ENCODE measurements around the gene ROPN1.

Gene ROPN1

DNA sequence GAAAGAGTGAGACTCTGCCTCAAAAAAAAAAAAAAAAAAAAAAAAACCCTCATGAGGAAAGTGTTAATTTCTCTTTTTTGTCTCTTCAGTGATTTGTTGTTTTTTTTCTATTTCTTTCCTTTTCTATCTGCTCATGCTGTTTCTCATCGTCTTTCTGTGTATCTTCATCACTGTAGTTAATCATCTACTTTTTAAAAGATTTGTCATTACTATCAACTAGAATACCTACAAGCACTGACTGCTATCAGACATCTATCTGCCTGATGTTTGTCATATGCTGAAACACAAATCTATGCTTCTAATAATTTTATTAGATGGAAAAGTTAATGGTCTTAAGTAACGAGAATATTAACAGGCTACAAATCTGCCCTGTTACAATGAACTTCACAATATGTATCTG is 57.7 kb downstream of the ROPN1 start:
- H3K4me3 ChIP-seq (ENCODE audit: low read depth, low read length): no peak overlapping the region
- TF ChIP-seq, protein P1, sequence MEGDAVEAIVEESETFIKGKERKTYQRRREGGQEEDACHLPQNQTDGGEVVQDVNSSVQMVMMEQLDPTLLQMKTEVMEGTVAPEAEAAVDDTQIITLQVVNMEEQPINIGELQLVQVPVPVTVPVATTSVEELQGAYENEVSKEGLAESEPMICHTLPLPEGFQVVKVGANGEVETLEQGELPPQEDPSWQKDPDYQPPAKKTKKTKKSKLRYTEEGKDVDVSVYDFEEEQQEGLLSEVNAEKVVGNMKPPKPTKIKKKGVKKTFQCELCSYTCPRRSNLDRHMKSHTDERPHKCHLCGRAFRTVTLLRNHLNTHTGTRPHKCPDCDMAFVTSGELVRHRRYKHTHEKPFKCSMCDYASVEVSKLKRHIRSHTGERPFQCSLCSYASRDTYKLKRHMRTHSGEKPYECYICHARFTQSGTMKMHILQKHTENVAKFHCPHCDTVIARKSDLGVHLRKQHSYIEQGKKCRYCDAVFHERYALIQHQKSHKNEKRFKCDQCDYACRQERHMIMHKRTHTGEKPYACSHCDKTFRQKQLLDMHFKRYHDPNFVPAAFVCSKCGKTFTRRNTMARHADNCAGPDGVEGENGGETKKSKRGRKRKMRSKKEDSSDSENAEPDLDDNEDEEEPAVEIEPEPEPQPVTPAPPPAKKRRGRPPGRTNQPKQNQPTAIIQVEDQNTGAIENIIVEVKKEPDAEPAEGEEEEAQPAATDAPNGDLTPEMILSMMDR (IDR thresholded peaks at IDR 0.05; ENCODE audit: low read depth, low read length): no peak

DNA sequence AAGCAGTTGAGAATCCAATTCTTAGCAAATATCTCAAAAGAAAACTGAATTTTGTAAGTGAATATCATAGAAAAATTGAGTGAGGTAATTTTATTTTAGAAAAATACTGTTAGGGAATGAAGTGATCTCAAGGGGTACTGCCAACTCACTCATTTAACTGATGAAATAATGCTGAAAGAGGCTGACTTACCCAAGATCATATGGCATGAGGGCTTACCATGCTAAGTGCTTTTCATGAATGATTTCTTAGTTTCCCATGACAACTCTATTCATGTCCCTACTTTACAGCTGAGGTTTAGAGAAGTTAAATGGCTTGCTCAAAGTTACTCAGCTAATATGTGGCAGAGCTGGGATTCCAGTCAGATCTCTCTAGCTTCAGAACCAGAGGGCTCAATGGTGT is 61.5 kb downstream of the ROPN1 start:
- no peak overlapping the region for H3K4me3 ChIP-seq (ENCODE audit: low read depth, low read length)
- TF ChIP-seq, protein P1 (IDR thresholded peaks at IDR 0.05; ENCODE audit: low read depth, low read length): no peak

DNA sequence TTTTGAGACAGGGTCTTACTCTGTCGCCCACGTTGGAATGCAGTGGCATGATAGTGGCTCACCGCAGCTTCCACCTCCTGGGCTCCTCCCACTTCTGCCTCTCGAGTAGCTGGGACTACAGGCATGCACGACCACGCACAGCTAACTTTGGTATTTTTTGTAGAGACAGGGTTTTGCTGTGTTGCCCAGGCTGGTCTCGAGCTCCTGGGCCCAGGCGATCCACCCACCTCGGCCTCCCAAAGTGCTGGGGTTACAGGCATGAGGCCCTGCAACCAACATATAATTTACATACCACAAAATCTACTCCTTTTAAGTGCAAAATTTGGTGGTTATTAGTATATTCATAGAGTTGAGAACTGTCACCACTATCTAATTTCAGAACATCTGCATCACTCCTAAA is 62.6 kb downstream of the ROPN1 start:
- TF ChIP-seq, protein P1 (IDR thresholded peaks at IDR 0.05; ENCODE audit: low read depth, low read length): no peak
- no peak overlapping the region for H3K4me3 ChIP-seq (ENCODE audit: low read depth, low read length)

DNA sequence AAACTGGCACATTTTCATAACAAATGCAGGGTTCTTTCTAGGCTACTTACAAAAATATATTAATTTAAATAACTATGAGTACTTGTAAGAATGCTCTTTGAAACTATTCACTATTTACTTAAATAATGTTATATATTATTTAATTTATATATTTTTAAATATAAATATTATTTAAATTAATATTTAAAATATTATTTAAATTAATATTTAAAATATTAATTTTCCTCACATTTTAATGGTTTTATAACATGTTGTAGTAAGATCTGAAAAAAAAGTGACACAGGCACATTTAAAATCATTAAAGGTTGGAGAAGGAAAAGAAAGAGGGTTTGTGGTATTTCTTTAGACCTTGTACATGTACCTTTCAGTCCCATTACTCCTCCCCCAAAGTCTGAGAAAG is 65.5 kb downstream of the ROPN1 start:
- no peak overlapping the region for H3K4me3 ChIP-seq (ENCODE audit: low read depth, low read length)
- TF ChIP-seq, protein P1 (IDR thresholded peaks at IDR 0.05; ENCODE audit: low read depth, low read length): no peak

DNA sequence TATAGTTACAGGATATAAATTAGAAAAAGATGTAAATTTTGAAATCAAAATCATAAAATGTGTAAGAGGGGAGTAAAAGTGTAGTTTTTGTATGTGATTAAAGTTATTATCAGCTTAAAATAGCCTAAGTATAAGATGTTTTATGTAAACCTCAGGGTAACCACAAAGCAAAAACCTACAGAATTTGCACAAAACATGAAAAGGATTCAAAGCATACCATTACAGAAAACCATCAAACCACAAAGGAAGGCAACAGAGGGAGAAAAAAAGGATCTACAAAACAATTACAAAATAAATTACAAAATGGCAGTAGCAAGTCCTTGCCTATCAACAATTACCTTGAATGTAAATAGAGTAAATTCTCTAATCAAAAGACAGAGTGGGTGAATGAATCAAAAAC is 71.1 kb downstream of the ROPN1 start:
- H3K4me3 ChIP-seq (ENCODE audit: low read depth, low read length): no peak overlapping the region
- TF ChIP-seq, protein P1 (IDR thresholded peaks at IDR 0.05; ENCODE audit: low read depth, low read length): no peak

DNA sequence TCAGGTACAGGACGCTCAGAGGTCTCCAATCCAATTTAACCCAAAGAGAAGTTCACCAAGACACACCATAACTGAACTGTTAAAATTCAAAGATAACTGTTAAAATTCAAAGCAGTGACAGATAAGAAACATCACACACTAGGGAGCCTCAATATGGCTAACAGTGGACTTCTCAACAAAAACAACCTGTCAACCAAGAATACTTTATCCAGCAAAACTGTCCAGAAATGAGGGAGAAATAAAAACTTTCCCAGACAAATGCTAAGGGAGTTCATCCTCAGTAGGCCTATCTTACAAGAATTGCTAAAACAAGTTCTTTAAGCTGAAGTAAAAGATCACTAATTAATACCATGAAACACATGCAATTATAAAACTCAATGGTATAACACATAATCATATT is 71.5 kb downstream of the ROPN1 start:
- TF ChIP-seq, protein P1 (IDR thresholded peaks at IDR 0.05; ENCODE audit: low read depth, low read length): no peak
- no peak overlapping the region for H3K4me3 ChIP-seq (ENCODE audit: low read depth, low read length)

DNA sequence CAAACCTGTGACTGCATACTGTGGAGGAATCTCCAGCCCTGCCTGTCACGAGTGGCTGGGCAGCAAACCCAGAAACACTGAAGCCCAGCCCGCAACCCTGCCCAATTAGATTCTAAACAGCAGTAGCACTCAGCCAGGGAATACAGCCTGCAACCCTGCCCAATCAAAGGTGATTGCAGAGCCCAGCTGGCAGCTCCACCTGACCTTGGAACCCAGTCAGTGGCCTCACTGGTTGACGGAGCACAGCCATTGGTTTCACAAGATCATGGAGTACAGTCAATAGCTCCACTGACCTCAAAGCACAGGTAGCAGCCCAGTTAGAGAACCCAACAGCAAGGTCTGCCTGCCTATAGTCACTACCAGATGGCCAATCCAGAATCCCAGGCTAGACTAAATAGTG is 72.6 kb downstream of the ROPN1 start:
- TF ChIP-seq, protein P1 (IDR thresholded peaks at IDR 0.05; ENCODE audit: low read depth, low read length): no peak

More for the DNA sequence above, 72.6 kb downstream of the ROPN1 start:
- H3K4me3 ChIP-seq (ENCODE audit: low read depth, low read length): no peak overlapping the region
